ENCODE data around the gene LRRC38. TPM values are rescaled to one million over a fixed set of nuclear protein-coding genes. Genes with fewer than 3 reads are reported as not detected.

LRRC38 gene
- total RNA-seq, 1 experiment from 2014 or later: 2.6 TPM

- CTCF ChIA-PET: no interaction called here
- H3K4me1 ChIP-seq (ENCODE audit: insufficient read depth, low read length): no peaks in the 10 kb centered on the region
- no peaks in the 10 kb centered on the region for H4K20me1 ChIP-seq (ENCODE audit: low read length)
- ATAC-seq (no peak), DNase-seq (no peak)
- H3F3A ChIP-seq (ENCODE audit: low read length, unreplicated experiment): no peaks in the 10 kb centered on the region
- H3K27ac ChIP-seq (ENCODE audit: low read length): no peak overlapping the region
- H3K79me2 ChIP-seq (ENCODE audit: low read length): no peaks in the 10 kb centered on the region
- TF ChIP-seq EZH2 (IDR thresholded peaks at IDR 0.05; ENCODE audit: low read length, unreplicated experiment) (no peak), EZH2phosphoT487 (IDR thresholded peaks at IDR 0.05; ENCODE audit: borderline replicate concordance, low read length) (no peak), CTCF (conservative IDR thresholded peaks at IDR 0.05; ENCODE audit: low read depth, low read length) (no peak)
- POLR2A ChIA-PET (ENCODE audit: unreplicated experiment): no interaction called here
- BruUV-seq (replicated peaks): no TSS peak
- no peaks in the 10 kb centered on the region; the same call in 1 of the 2 replicates for H3K27me3 ChIP-seq (ENCODE audit: low read length)
- H3K36me3 ChIP-seq (ENCODE audit: low read depth, low read length): no peaks in the 10 kb centered on the region
- H3K9me3 ChIP-seq (ENCODE audit: low read length): no peaks in the 10 kb centered on the region
- intact Hi-C loops (cut with micrococcal nuclease): no loop called here
- no peak overlapping the region for H3K4me3 ChIP-seq (ENCODE audit: low read length)
- no peak overlapping the region for H3K4me2 ChIP-seq (ENCODE audit: low read length)
- H3K9ac ChIP-seq (ENCODE audit: low read length): no peak overlapping the region
- no peaks in the 10 kb centered on the region for H3K9me2 ChIP-seq (replicated peaks; ENCODE audit: low read length)
- H2AFZ ChIP-seq (ENCODE audit: low read length): no peak overlapping the region
Observed at GRCh38 chr1:13528320-13528719, 14.5 kb upstream of the LRRC38 start.

- no peaks in the 10 kb centered on the region for H3K9me3 ChIP-seq (ENCODE audit: low read length)
- no peak overlapping the region for H3K4me3 ChIP-seq (ENCODE audit: low read length)
- DNase-seq (peak; percentile 48), ATAC-seq (peak; percentile 43; the same call in 1 of the 2 replicates)
- no peaks in the 10 kb centered on the region for H3F3A ChIP-seq (ENCODE audit: low read length, unreplicated experiment)
- no peak overlapping the region for H3K9ac ChIP-seq (ENCODE audit: low read length)
- TF ChIP-seq EZH2phosphoT487 (IDR thresholded peaks at IDR 0.05; ENCODE audit: borderline replicate concordance, low read length) (no peak), EZH2 (IDR thresholded peaks at IDR 0.05; ENCODE audit: low read length, unreplicated experiment) (no peak), CTCF (conservative IDR thresholded peaks at IDR 0.05; ENCODE audit: low read depth, low read length) (no peak)
- no peaks in the 10 kb centered on the region for H4K20me1 ChIP-seq (ENCODE audit: low read length)
- no peak overlapping the region for H3K4me2 ChIP-seq (ENCODE audit: low read length)
- no peaks in the 10 kb centered on the region for H3K36me3 ChIP-seq (ENCODE audit: low read depth, low read length)
- intact Hi-C loops (cut with micrococcal nuclease): no loop called here
- H3K27ac ChIP-seq (ENCODE audit: low read length): peak overlapping the region; percentile 36
- no peaks in the 10 kb centered on the region for H3K9me2 ChIP-seq (replicated peaks; ENCODE audit: low read length)
- H2AFZ ChIP-seq (ENCODE audit: low read length): no peak overlapping the region
- CTCF ChIA-PET: interaction anchor here (0.6 kb wide), 1 partner anchor 21 kb away, joined by 3 read pairs; no protein-coding TSS in a partner anchor
- no peaks in the 10 kb centered on the region for H3K27me3 ChIP-seq (ENCODE audit: low read length)
- no TSS peak for BruUV-seq (replicated peaks)
- POLR2A ChIA-PET (ENCODE audit: unreplicated experiment): no interaction called here
- H3K79me2 ChIP-seq (ENCODE audit: low read length): no peaks in the 10 kb centered on the region
- H3K4me1 ChIP-seq (ENCODE audit: insufficient read depth, low read length): no peaks in the 10 kb centered on the region
Observed at GRCh38 chr1:13523780-13524477, 10.1 kb upstream of the LRRC38 start.

GRCh38 chr1:13520985-13521384 lies 7.2 kb upstream of the LRRC38 start:
- H3K4me2 ChIP-seq (ENCODE audit: low read length): no peak overlapping the region
- POLR2A ChIA-PET (ENCODE audit: unreplicated experiment): no interaction called here
- no peaks in the 10 kb centered on the region for H3K4me1 ChIP-seq (ENCODE audit: insufficient read depth, low read length)
- H3K9me3 ChIP-seq (ENCODE audit: low read length): no peaks in the 10 kb centered on the region
- H3K27ac ChIP-seq (ENCODE audit: low read length): no peak overlapping the region
- ATAC-seq (no peak), DNase-seq (no peak)
- no peaks in the 10 kb centered on the region for H3F3A ChIP-seq (ENCODE audit: low read length, unreplicated experiment)
- no peak overlapping the region for H2AFZ ChIP-seq (ENCODE audit: low read length)
- no peaks in the 10 kb centered on the region for H4K20me1 ChIP-seq (ENCODE audit: low read length)
- no peak overlapping the region for H3K4me3 ChIP-seq (ENCODE audit: low read length)
- peaks cover 23% of the 10 kb centered on the region for H3K27me3 ChIP-seq (ENCODE audit: low read length)
- no peak for TF ChIP-seq EZH2 (IDR thresholded peaks at IDR 0.05; ENCODE audit: low read length, unreplicated experiment)
- TF ChIP-seq EZH2phosphoT487 (IDR thresholded peaks at IDR 0.05; ENCODE audit: borderline replicate concordance, low read length): no peak
- no peak for TF ChIP-seq CTCF (conservative IDR thresholded peaks at IDR 0.05; ENCODE audit: low read depth, low read length)
- H3K9me2 ChIP-seq (replicated peaks; ENCODE audit: low read length): no peaks in the 10 kb centered on the region
- CTCF ChIA-PET: no interaction called here
- BruUV-seq (replicated peaks): no TSS peak
- H3K36me3 ChIP-seq (ENCODE audit: low read depth, low read length): no peaks in the 10 kb centered on the region
- no peaks in the 10 kb centered on the region for H3K79me2 ChIP-seq (ENCODE audit: low read length)
- no peak overlapping the region for H3K9ac ChIP-seq (ENCODE audit: low read length)
- intact Hi-C loops (cut with micrococcal nuclease): no loop called here
